Neuron (in vitro differentiated cells): ENCODE data around the gene DUSP21.

Experiments
- H2AFZ ChIP-seq: one replicate; pipeline ENCODE4 v1.6.1; 2013; ENCODE audit warnings: low read depth, mild to moderate bottlenecking, inconsistent platforms, low read length, moderate library complexity
- H3K27me3 ChIP-seq: one replicate; pipeline ENCODE4 v1.6.1; 2013; ENCODE audit warnings: low read length; ENCODE audit not compliant: insufficient read depth
- H3K36me3 ChIP-seq: one replicate; pipeline ENCODE4 v1.6.1; 2013; ENCODE audit warnings: low read length; ENCODE audit not compliant: insufficient read depth
- H3K4me1 ChIP-seq: one replicate; pipeline ENCODE4 v1.6.1; 2013; ENCODE audit warnings: low read length; ENCODE audit not compliant: insufficient read depth
- H3K4me3 ChIP-seq: 2 replicates; pipeline ENCODE4 v1.5.1; 2013; ENCODE audit warnings: mild to moderate bottlenecking, low read length, moderate library complexity
- H3K9me3 ChIP-seq: one replicate; pipeline ENCODE4 v1.6.1; 2013; ENCODE audit warnings: low read length

The DUSP21 gene

GRCh38 chrX:44871114-44871645, 27.4 kb downstream of the DUSP21 start:
- H3K4me1 ChIP-seq = peaks cover 4% of the 10 kb centered on the region
- H3K27me3 ChIP-seq = no peaks in the 10 kb centered on the region
- no peaks in the 10 kb centered on the region for H3K9me3 ChIP-seq
- H3K4me3 ChIP-seq = peak overlapping the region; percentile 95
- no peaks in the 10 kb centered on the region for H3K36me3 ChIP-seq
- no peak overlapping the region for H2AFZ ChIP-seq

DNA sequence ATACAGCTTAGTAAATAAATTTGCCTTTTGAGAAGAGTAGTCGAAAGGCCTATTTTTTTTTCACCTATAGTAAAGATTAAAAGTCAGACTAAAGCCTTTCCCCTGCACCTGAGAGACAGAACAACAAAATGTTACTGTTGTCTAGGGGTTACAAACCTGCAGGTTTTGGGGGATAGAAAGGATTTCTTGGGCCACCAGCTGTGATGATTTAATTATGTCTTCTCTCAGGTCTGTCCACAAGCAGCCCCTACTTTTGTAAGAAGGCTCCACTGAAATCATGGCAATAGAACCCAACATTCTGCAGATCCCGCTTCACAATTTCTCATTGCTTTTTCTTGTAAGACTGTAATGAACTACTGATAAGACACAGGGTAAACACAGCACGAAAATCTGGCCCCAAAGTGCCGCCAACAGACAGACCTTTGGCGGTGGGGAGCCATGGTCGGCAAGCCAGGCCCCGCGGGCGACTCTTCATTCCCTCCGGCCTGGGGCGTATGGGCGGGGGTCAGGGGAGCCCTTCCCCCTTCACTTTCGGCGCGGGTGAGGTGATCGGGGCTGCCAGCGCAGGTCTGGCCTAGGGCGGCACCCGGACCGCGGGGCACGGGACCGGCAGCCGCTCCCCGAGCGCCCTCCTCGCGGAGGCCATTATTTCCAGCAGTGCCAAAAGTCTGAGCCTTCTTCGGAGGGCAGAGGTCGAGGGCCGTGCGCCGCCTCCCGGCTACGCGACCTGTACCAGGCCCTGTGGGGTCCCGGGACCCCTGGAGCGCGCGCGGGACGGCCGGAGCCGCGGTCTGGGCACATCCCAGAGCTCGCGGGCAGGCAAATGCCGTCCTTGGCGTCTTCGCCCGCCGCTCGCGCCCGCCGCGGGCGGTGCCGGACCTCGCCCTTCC, 28.4 kb downstream of the DUSP21 start:
- Histone ChIP-seq H3K27me3 (no peaks in the 10 kb centered on the region), H3K9me3 (peaks cover 3% of the 10 kb centered on the region), H3K4me1 (peaks cover 5% of the 10 kb centered on the region), H2AFZ (peak overlapping the region; percentile 87), H3K36me3 (no peaks in the 10 kb centered on the region), H3K4me3 (peak overlapping the region; percentile 95)

DNA sequence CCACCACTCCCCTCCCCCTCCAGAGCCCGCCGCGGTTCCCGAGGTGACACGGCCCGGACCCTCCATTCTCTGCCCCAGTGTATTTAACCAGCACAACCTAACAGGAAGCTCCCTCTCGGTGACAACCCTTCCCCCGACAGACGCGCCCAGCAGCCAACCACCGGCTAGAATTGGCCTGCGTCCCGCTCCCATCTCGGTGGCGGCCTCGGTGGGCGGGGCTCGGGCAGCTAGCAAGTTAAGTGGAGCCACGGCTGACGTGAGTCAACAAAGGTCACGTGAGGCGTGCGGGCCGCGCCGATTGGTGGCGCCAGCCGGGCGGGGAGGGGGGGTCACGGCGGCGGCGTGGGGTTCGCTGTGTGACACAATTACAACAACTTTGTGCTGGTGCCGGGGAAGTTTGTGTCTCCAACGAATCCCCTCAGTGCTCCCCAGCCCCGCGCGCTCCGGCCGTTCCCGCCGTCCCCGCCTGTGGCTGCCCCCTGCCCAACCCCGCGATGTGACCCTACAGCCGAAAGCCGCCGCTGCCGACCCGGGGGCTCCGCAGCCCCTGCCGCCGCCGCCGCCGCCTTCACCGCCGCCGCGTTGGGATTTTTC, 29.1 kb downstream of the DUSP21 start, which contains the start of gene KDM6A:
Gene KDM6A (plus strand): TSS at position 368 of the 594 bp plus-strand sequence. CDS start 364 bp downstream, outside the sequence.
- H3K4me3 ChIP-seq = peak within 1 kb of the TSS; percentile 95
- peak within 1 kb of the TSS; percentile 87 for H2AFZ ChIP-seq
- peaks cover 5% of the 10 kb centered on the region for H3K4me1 ChIP-seq
- H3K36me3 ChIP-seq = no peaks in the 10 kb centered on the region
- no peaks in the 10 kb centered on the region for H3K27me3 ChIP-seq
- H3K9me3 ChIP-seq = peaks cover 3% of the 10 kb centered on the region

DNA sequence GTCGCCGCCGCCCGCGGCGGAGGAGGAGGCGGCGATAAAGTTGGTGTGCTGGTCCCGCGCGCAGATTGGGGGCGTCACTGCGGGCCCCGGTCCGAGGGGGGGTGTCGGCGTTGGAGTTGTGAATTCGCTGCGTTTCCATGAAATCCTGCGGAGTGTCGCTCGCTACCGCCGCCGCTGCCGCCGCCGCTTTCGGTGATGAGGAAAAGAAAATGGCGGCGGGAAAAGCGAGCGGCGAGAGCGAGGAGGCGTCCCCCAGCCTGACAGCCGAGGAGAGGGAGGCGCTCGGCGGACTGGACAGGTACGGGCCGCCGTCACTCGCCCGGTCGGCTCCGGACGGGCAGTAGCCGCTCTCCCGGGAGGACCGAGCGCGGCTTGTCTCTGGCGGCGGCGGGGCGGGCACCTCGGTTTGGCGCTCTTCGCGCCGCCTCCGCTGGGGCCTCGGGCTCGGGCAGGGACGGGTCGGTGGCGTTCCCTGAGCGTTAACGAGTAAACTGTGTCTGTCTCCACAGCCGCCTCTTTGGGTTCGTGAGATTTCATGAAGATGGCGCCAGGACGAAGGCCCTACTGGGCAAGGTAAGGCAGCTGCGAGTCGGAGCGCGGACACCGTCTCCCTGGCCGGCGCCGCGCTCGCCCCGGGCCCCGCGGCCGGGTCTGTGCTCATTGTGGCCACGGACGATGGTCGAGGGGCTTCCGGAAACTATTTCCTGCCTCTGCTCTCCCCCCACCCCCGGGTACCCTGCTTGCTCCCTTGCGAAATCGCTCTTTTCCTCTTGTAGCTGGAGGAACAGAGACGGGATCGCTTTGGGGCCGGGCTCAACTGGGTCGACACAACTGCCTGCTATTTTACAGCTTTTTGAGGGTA, 29.8 kb downstream of the DUSP21 start:
- Histone ChIP-seq H3K9me3 (peaks cover 3% of the 10 kb centered on the region), H2AFZ (peak overlapping the region; percentile 72), H3K4me3 (peak overlapping the region; percentile 87), H3K27me3 (no peaks in the 10 kb centered on the region), H3K36me3 (no peaks in the 10 kb centered on the region), H3K4me1 (peaks cover 5% of the 10 kb centered on the region)

DNA sequence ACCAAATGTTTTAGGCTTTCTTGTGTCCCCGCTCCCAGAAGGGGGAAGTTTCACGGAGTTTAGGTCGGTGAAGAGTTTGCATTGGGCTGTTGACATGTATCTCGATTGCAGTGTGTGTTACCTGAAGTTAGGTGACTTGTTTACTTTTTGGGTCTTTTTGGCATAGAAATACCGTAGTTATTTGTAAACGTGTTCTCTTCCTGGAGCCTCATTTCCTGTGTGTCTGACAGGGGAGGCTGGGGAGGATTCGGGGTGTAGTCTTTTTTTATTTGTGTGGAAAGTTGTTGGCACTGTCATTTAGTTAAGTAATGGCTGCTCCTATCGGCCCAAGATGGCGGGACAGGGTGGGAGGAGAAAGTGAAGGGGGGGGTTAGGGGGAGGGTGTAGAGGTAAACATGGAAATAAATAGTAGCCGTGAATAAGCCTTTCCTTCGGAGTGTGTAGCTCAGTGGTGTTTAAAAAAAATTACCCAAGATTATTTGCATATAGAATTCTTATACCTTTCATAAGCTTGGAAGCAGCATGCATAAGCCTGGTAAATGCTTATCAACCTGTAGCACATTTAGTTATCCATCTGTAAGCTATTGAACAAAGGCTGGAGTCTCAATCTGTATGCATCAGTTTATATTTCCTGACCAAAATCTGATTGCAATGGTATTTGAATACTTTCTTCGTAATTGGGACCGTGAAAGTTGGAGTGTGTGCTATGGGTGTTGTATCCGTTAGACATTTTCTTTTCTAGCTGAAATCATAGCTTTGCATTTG, 30.8 kb downstream of the DUSP21 start:
- Histone ChIP-seq H3K36me3 (no peaks in the 10 kb centered on the region), H3K27me3 (no peaks in the 10 kb centered on the region), H3K9me3 (peaks cover 3% of the 10 kb centered on the region), H3K4me1 (peaks cover 5% of the 10 kb centered on the region), H2AFZ (no peak overlapping the region), H3K4me3 (peak overlapping the region; percentile 87)

DNA sequence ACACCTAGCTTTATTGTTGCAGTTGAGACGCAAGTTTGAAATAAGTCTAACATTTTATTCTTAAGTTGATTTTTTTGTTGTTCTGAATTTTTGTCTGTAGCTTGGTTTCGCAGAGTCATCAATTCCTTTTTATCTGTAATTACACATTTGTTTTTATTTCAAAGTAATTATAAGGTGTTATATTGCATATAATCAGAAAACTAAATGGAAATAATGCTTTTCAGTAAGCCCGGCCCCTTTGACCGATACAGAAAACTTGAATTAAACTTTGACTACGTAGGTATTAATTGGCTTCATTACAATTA, 31.3 kb downstream of the DUSP21 start:
- Histone ChIP-seq H2AFZ (no peak overlapping the region), H3K9me3 (peaks cover 3% of the 10 kb centered on the region), H3K27me3 (no peaks in the 10 kb centered on the region), H3K4me1 (peaks cover 5% of the 10 kb centered on the region), H3K4me3 (peak overlapping the region; percentile 87), H3K36me3 (no peaks in the 10 kb centered on the region)

DNA sequence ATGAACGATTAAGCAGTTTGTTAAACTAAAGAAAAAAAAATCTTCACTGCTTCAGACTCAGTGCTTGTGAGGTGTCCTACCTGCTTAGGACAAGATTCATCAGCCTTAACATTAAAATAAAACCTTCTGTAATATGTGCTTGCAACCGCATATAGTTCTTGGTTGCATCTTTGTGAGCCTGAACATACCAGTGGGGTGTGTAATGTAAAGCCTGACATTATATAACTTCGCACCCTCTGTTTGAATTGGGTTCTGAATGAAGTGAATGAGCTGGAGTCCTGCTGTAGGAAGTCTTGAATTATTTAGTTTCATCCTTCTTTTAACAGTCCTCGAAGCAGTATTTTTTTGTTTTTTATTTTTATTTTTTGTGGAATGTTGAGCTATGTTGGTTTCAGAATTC, 32.3 kb downstream of the DUSP21 start:
- Histone ChIP-seq H3K9me3 (peaks cover 3% of the 10 kb centered on the region), H3K4me1 (peaks cover 5% of the 10 kb centered on the region), H2AFZ (no peak overlapping the region), H3K4me3 (peak overlapping the region; percentile 87), H3K27me3 (no peaks in the 10 kb centered on the region), H3K36me3 (no peaks in the 10 kb centered on the region)

DNA sequence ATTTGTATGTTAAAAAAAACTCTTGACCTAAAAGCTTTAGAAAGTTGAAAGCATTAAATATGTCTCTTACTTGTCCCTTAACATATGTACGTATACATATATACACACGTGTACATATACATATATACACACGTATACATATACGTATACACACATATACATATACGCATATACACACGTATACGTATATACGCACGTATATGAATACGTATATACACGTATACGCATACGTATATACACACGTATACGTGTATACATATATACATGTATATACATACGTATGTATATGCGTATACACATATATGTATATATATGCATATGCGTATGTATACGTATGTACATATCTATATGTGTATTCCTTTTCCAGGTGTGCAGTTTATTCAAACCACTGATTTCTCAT, 32.9 kb downstream of the DUSP21 start:
- Histone ChIP-seq H3K36me3 (no peaks in the 10 kb centered on the region), H3K9me3 (peaks cover 3% of the 10 kb centered on the region), H3K4me1 (peaks cover 5% of the 10 kb centered on the region), H2AFZ (no peak overlapping the region), H3K27me3 (no peaks in the 10 kb centered on the region), H3K4me3 (no peak overlapping the region)

DNA sequence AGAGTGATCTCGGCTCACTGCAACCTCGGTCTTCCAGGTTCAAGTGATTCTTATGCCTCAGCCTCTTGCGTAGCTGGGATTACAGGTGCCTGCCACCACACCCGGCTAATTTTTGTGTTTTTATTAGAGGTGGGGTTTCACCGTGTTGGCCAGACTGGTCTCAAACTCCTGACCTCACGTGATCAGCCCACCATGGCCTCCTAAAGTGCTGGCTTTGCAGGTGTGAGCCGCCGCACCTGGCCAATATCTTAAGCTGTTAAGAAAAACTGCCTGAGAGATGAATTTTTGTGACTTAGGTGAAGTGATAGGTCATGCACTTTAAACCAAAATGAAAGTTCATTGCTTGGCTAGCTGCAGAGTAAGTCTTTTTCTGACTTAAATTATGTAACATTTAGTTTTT, 35.0 kb downstream of the DUSP21 start:
- H3K4me3 ChIP-seq = no peak overlapping the region
- peaks cover 5% of the 10 kb centered on the region for H3K4me1 ChIP-seq
- no peaks in the 10 kb centered on the region for H3K27me3 ChIP-seq
- peaks cover 3% of the 10 kb centered on the region for H3K9me3 ChIP-seq
- no peak overlapping the region for H2AFZ ChIP-seq
- H3K36me3 ChIP-seq = no peaks in the 10 kb centered on the region

GRCh38 chrX:44881549-44881948, 37.7 kb downstream of the DUSP21 start:
- Histone ChIP-seq H3K36me3 (no peaks in the 10 kb centered on the region), H2AFZ (no peak overlapping the region), H3K9me3 (peaks cover 3% of the 10 kb centered on the region), H3K4me1 (no peaks in the 10 kb centered on the region), H3K27me3 (no peaks in the 10 kb centered on the region), H3K4me3 (no peak overlapping the region)

DNA sequence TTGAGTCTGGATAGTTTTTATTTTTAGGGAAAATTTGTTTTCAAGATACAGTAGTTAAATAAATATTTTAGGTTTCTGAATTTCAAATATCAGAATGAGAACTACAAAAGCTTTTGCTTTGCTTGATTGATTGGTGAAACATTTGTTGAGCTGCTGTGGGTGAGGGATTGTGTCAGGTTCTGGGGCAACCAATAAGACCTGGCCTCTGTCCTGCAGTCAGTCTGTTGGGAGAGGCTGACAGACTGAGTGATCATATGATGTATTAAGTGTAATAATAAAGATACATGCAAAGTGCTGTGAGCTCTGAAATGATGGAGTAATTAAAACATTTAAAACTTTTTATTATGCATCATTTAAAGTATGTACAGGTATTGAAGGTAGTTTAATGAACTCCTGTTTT, 38.8 kb downstream of the DUSP21 start:
- H3K4me3 ChIP-seq = no peak overlapping the region
- H3K27me3 ChIP-seq = no peaks in the 10 kb centered on the region
- H3K4me1 ChIP-seq = no peaks in the 10 kb centered on the region
- no peak overlapping the region for H2AFZ ChIP-seq
- no peaks in the 10 kb centered on the region for H3K9me3 ChIP-seq
- no peaks in the 10 kb centered on the region for H3K36me3 ChIP-seq

DNA sequence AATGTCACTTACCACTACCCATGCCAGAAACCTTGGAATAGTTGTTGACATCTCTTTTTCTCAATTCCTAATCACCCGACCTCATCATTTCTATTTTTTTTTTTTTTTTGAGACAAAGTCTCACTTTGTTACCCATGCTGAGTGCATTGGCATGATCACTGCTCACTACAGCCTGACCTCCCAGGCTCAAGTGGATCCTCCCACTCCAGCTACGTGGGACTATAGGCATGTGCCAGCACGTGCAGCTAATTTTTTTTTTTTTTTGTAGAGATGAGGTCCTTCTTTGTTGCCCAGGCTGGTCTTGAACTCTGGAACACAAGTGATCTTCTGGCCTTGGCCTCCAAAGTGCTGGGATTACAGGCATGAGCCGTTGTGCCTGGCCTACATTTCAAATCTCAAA, 41.1 kb downstream of the DUSP21 start:
- Histone ChIP-seq H3K36me3 (no peaks in the 10 kb centered on the region), H3K4me1 (no peaks in the 10 kb centered on the region), H3K9me3 (no peaks in the 10 kb centered on the region), H3K4me3 (no peak overlapping the region), H2AFZ (no peak overlapping the region), H3K27me3 (no peaks in the 10 kb centered on the region)
